NCI-H524 treated with DMSO at 0.1 percent for 48 hours (cell line): ENCODE measurements around the gene OR4F15.

Experiments used
- DNase-seq: peaks from one replicate; lab custom pipeline; 2025; lab: John Stamatoyannopoulos, UW

OR4F15 gene

DNA sequence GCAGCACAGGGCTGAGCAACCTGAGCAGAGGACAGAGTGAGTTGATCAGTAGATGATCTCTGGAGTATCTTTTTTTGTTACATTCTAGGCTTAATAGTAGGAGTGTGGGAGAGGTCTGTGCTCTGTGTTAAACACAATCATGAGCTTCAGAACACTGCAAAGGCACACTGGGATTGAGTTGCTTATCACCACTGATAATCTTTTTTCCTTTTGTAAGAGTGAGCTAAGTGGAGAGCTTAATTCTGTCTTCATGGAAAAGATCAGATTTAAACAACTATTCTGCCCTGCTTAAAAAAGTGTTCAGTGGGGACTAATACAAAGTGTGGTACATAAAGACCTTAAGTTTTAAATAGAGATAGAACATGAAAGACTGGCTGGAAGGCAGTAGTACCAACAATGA, 7.6 kb upstream of the OR4F15 start:
- DNase-seq = no peak

DNA sequence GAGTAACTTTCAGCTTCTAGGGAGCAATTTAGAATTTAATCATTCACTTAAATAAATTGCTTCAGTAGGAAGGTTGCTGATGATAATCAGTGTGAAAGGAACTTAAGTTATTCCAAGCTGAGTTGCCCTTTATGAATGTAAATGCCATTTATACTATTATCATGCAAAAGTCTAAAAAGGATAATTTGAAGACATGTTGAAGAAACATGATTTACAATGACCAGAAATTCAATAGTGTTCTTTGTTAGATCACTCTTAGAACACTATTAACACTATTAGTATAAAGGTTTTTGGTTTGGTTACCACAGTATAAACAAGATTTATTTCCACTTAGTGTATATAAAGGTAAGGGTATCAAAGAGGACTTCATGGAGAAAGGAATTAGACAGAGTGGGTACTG, 7.1 kb upstream of the OR4F15 start:
- no peak for DNase-seq

DNA sequence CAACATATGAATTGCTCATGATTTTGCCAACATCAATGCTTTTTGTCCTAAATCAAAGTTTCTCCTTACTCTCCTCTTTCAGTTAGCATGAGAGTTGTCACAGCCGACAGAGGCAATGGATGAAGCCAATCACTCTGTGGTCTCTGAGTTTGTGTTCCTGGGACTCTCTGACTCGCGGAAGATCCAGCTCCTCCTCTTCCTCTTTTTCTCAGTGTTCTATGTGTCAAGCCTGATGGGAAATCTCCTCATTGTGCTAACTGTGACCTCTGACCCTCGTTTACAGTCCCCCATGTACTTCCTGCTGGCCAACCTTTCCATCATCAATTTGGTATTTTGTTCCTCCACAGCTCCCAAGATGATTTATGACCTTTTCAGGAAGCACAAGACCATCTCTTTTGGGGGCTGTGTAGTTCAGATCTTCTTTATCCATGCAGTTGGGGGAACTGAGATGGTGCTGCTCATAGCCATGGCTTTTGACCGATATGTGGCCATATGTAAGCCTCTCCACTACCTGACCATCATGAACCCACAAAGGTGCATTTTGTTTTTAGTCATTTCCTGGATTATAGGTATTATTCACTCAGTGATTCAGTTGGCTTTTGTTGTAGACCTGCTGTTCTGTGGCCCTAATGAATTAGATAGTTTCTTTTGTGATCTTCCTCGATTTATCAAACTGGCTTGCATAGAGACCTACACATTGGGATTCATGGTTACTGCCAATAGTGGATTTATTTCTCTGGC, 6.2 kb upstream of the OR4F15 start:
- no peak for DNase-seq

DNA sequence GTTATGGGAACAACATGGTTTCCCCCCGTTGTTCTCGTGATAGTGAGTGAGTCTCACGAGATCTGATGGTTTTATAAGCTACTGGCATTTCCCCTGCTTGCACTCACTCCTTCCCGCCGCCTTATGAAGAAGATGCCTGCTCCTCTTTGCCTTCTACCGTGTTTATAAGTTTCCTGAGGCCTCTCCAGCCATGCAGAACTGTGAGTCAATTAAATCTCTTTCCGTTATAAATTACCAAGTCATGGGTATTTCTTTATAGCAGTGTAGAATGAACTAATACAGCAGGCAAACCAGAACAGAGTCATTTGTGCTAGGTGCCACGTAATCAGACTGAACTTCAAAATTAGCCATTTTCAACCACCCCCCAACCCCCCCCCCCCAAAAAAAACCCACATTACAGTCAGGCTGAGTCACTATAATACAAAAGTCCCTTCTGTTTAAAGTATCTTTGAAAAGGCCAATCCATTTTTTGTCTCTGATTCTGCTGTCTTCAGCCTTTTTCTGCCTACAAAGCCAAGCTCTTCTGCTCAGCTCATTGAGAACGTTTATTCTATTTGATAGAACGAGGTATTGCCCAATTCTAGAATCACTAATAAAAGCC, 4.6 kb upstream of the OR4F15 start:
- DNase-seq = no peak

DNA sequence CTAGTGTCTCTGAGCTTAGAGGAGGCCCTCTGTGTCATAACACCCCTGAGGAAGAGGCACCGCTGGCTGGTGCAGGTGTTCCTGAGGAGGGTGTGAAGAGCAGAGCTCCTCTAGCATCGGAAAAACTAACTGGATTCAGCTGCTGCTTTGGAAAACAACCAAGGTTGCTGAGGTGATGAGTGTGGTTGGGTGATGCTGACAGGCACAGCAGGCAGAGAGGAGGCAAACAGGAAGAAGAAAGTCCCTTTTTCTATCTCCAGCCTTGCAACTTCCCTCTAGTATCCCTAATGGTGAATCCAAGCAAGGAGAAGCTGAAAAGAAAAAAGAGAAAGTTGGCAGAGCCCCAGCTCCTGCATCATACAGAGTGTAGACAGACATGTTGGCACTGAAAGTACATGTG, 3.8 kb upstream of the OR4F15 start:
- DNase-seq = no peak

DNA sequence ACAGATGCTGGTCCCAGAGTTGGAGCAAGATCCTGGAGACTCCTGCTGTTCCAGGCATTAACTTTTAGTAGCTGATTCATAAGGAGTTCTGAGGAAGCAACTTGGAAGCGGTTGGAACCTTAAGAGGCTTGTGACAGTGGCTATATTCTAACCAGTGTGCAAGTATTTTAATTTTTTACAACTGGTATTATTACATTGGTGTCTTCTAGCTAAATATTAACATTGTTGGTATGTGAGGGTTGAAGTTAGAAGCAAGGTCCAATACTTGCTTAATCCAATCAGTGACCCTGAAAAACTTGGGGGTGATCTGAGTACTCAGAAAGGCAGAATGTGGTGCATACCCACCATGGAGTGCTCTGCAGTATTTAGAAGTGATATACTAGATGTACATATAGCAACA, 1.5 kb upstream of the OR4F15 start:
- no peak for DNase-seq

DNA sequence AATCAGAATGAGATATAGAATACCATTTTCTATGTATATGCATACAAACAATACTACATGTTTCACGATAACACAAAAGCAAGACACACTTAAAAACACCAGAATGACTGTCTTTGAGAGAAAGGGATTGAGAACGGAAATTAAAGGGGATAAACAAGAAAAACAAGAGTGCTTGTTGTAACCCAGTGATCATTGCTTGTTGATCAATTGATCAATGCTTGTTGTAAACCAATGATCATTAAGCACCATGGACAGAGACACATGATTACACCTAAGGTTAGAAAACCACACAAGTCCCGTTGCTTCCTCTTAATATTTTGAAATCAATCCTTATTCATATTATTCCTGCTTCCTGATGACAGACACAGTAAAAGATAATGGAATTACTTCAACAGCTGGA, 1.1 kb upstream of the OR4F15 start:
- DNase-seq = no peak

DNA sequence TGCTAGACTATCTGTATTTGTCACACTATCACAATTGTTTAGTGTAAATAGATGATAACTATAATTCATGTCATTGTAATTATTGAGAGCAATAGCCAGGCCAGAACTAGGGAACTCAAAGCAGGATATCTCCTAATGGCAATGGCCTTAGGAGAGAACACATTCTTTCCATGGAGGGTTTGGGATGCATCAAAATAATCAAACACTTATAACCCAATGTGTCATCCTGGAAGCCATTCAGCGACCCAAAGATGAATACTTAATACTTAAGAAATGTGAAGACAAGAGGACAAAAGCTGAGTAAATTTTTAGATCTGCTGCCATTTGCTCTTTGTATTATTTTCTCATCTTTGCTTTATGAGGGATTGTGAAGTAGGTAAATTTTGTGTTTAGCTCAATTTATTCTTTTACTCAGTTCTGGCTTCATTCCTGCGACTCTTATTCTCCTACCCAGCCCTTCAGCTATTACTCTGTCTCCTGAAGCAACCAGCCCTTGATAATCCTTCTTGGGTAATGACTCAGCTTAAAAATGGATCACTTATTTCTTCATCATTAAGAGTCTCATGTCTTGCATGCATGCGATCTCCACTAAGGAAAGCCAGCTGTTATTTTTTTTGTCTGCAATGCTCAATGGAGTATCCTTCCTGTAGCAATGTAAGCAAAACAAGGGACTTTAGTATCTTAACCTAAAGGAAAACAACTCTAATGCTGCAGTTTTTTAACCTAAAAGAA, 2.0 kb downstream of the OR4F15 start:
- DNase-seq = peak; percentile 27

DNA sequence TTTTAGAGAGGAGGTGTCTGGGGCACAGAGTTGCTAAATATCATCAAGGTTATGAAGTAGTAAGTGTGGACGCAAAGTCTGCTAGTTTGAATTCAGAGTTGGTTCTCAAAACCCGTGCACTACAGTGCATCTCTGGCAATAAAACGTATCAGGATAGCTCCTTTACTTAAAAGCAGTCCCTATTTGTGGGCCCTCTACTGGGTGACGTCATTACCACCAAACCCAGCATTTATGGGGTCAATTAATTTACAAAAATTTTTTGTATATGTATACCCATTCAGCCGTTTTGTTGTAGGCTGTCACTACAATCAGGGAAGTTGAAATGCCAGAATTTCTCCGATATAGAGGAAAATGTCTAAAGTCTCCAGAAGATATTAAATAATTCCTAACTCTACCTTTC, 8.8 kb downstream of the OR4F15 start:
- DNase-seq = no peak

DNA sequence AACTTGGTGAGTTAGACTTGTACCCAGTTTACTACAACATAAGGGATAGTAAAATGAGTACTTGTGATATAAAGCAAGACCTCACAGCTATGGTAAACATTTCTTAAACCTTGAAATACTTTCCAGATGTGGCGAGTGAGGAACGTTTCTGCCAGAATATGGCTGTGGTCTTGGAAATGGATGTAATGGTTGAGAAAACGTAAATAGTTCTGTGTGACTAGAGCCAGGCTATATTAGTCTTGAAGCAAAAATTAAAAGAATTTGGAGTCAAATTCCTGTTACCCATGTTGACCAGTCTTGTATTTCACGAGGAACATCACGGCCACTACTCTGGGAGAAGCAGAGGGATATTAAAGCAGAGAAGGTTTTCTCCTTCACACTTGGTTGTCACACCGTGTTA, 15.3 kb downstream of the OR4F15 start:
- DNase-seq = no peak

DNA sequence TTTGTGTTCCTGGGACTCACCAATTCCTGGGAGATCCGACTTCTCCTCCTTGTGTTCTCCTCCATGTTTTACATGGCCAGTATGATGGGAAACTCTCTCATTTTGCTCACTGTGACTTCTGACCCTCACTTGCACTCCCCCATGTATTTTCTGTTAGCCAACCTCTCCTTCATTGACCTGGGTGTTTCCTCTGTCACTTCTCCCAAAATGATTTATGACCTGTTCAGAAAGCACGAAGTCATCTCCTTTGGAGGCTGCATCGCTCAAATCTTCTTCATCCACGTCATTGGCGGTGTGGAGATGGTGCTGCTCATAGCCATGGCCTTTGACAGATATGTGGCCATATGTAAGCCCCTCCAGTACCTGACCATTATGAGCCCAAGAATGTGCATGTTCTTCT, 16.8 kb downstream of the OR4F15 start:
- no peak for DNase-seq

DNA sequence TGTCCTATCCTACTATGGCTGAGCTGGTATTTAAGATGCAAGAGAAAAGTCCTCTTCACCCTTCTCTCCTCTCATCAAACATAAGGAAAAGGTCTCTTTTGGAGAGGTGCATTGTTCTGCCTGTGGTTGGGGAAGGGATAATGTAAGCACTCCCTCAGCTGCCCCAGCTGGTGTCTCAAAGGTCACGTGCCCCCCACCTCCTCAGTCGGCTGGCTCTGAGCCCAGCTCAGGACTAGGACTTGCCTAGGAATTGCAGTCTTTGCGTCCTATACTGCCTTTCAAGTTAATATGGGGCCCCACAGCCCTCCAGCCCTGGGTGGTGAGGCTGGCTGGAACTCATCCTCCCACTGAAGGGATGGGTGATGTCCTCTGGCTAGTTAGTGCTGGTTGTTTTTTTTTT, 29.7 kb downstream of the OR4F15 start:
- no peak for DNase-seq

DNA sequence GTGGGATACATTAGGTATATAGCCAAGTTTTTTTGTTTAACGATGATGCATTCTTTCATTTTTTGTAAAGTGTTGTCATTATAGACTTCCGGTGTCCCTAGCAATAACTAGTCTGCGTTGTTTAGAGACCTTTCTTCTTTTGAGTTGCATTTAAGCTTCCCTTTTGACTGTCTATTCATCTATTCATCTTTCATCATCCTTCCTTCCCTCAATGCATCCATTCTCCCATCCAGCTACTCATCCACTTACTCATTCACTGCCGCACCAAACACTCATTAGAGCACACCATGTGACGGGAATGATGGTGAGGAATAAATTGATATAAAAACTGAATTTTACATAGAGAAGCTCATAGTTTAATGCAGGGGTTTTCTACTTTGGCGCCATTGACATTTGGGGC, 32.9 kb downstream of the OR4F15 start:
- no peak for DNase-seq

DNA sequence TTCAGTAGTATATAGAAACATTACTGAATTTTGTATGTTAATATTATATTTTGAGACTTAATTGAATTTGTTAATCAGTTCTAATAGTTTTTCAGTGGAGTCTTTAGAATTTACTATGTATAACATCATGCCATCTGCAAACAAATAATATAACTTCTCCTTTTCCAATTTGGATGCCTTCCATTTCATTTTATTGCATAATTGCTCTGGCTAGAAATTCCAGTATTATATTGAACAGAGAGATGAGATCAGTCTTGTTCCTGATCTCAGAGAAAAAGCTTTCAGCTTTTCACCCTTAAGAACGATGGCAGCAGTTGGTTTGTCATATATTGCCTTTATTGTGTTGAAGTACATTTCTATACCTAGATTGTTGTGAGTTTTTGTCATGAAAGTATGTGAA, 40.4 kb downstream of the OR4F15 start:
- no peak for DNase-seq
